ENCODE results near the gene NLRP3.

DNA sequence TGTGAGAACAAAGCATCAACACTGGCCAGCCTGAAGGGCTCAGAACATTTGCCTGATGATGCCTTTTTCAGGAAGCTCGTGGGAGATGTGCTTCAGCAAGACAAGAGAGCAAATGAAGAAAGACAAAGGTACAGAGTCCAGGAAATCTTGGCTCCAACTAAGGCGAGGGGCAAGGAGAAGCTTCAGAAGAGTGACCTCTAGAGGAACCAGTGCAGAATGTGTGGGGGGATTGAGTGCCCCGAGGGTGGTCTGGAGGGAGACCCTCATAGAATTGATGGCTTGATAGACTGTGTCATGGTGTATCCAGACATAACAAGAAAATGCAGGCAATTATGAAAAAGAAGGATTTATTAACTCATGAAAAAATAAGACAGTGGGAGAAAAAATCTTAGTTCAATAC, 15.3 kb upstream of the NLRP3 start:
- TF ChIP-seq, protein P1, sequence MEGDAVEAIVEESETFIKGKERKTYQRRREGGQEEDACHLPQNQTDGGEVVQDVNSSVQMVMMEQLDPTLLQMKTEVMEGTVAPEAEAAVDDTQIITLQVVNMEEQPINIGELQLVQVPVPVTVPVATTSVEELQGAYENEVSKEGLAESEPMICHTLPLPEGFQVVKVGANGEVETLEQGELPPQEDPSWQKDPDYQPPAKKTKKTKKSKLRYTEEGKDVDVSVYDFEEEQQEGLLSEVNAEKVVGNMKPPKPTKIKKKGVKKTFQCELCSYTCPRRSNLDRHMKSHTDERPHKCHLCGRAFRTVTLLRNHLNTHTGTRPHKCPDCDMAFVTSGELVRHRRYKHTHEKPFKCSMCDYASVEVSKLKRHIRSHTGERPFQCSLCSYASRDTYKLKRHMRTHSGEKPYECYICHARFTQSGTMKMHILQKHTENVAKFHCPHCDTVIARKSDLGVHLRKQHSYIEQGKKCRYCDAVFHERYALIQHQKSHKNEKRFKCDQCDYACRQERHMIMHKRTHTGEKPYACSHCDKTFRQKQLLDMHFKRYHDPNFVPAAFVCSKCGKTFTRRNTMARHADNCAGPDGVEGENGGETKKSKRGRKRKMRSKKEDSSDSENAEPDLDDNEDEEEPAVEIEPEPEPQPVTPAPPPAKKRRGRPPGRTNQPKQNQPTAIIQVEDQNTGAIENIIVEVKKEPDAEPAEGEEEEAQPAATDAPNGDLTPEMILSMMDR (IDR thresholded peaks at IDR 0.05; ENCODE audit: poor library complexity), result no peak
- TF ChIP-seq EZH2phosphoT487 (IDR thresholded peaks at IDR 0.05; ENCODE audit: low read depth, severe bottlenecking, unreplicated experiment) (no peak), EZH2 (IDR thresholded peaks at IDR 0.05; ENCODE audit: borderline replicate concordance) (no peak)
